Hepatic stellate cell (primary cell): ENCODE data around the gene PALS1.
"Not testable (repeated sequence)": the region's sequence is repeated elsewhere in the genome, so short reads cannot be mapped to it uniquely, and the experiment has no call there.

Source experiments
- DNase-seq: peaks from one replicate; pipeline ENCODE4 v3.0.0; 2011; ENCODE audit warnings: low spot score

Gene PALS1

DNA sequence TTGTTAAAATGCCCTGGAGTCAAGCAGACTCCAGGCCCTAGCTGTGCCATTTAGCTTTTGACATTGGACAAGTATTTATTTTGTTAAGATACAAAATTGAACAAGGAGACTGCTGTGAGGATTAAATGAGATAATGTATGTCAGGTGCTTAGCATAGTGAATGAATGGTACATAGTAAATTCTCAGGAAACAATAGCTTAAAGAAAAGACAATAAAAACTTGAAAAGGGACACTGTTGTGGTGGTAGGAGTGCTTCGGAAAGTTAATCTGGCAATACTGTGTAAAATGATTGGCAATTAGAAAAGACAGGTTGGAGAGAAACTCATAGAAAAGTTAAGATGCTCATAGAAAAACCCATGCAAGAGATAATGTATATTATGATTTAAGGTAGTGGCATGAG lies 19.7 kb downstream of the PALS1 start:
- no peak for DNase-seq

DNA sequence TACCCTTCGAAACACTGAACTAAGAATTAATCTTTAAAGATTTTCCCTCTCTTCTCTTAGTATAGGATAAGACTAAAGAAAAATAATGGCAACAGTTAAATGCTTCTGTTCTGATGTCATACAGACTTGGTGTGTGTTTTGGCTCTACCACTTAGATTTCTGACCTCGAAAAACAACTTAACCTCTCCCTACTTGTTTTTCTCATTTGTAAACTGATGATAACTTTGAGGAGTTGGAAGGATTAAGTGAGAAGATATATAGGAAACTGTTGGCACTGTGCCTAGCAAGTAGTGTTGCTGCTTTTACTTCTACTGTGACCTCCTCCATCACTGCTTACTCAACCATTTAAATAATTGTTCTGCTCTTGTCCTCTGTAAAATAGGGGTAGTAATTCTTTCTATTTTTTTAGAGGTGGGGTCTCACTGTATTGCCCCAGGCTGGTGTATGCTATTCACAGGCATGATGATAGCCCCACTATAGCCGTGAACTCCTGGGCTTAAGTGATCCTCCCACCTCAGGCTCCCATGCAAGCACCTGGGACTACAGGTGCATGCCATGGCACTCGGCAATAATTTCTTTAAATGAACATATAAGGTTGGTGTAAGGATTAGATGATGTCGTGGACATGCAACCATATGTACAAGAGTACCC lies 22.4 kb downstream of the PALS1 start:
- peak; percentile 11 for DNase-seq

DNA sequence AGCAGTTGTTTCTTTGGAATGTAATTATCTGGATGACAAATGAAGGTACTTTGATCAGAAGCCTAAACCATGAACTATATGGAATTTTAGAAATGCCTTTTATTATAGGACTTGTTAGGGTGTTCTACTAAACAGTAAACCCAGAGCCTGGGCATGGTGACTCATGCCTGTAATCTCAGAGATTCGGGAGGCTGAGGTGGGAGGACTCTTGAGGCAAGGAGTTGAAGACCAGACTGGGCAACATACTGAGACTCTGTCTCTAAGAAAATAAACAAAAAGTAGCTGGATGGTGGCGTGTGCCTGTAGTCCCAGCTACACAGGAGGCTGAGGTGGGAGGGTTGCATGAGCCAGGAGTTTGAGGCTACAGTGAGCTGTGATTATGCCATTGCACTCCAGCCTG lies 23.9 kb downstream of the PALS1 start:
- no peak for DNase-seq

DNA sequence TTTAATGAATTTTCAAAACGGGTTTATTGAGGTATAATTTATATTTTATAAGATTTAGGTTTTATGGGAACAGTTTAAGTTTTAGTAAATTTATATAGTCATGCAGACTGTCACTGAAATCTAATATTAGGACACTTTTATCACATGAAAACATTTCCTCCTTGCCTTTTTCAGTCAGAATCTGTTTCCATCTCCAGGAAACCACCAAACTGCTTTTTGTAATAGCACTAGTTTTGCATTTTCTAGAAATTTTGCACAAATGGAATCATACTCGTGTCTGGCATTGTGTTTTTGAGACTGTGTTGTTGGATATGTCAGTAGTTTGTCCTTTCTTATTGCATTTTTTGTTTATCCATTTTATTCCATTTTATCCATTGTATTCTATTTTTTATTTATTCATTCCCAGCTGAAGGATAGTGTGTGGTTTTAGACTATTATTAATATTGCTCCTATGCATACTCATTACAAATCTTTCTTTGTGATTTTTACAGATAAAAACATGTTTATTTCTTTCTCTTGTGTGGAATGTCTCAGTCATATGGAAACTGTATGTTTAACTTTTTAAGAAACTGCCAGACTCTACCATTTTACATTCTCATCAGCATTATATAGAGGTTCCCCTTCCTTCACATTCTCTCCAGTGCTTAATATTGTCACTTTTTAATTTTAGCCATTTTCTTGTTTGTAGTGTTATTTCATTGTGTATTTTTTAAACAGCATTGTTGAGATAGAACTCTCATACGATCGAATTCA lies 26.5 kb downstream of the PALS1 start:
- DNase-seq, result no peak

DNA sequence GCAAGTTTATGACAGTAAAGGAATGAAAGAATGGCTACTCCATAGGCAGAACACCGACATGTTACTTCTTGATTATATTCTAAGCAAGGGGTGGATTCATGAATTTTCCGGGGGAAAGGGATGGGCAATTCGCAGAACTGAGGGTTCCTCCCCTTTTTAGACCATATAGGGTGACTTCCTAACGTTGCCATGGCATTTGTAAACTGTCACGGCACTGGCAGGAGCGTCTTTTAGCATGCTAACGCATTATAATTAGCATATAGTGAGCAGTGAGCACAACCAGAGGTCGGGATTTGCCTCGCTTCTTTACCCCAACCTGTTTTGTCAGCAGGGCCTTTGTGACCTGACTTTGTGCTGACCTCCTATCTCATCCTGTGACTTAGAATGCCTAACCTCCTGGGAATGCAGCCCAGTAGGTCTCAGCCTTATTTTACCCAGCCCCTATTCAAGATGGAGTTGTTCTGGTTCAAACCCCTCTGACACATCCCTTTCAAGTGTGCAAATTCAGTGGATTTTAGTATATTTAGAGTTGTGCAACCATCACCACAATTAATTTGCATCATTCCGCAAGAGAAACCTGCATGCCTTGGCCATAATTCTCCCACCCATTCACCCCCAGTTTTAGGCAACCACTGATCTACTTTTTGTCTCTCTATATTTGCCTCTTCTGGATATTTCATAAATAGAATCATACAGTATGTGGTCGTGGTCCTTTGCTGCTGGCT lies 27.4 kb downstream of the PALS1 start:
- no peak for DNase-seq

DNA sequence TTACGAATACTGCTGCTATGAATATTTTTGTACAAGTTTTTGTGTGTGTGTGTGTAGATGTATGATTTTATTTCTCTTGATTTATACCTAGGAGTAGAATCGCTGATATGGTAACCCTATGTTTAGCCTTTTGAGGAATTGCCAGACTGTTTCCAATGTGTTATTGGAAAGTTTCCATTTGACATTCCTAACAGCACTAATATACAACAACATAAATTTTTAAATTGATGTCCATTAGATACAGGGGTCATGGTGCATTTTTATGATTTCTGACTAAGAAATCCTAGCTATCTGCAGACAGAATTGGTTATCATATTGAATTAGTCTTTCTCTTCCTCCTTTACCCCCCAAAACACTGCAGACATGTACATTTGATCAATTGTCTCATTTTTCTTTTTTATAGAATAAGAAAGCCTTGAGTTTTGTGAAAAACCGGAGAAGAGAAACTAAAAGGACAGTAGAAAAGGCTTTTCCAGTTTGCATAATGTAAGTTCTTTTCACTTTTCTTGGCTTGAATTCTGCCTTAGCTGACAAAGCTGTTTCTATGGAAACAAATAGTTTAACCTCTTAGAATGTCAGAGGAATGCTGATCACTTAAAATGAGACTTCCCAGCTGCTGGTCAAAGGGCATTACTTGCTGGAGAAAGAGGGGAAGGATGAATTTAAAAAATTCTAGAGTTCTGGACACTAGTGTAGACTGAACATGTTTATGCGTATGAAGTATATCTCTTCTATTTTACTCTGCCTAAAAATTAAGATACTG lies 28.2 kb downstream of the PALS1 start:
- peak; percentile 72 for DNase-seq

DNA sequence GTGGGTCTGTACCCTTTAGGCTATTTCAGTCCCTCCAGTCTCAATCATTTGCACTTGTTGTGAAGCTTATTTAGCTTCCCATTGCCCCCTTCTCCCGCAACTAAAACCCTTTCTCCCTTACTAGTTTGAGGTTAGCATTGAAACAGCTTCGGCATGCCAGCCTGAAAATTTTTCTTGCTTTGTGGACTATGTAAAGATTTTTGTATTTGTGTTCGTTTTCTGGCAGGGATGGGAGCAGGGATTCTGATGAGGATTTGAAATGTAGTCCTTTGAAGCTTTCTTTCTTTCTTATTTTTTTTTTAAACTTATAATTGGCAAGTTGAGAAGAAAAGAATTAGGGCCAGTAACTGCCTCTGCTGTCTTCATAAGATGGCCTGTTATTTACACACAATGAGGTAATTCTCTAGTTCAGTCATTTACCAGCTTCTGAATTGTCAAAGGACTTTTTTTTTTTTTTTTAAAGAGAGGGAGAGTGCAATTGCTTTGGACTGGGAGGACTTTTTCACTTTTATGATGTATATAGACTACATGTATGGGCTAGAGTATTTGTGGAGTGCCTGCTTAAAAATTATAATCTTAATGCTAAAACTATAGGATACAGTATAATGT lies 29.0 kb downstream of the PALS1 start:
- no peak for DNase-seq

DNA sequence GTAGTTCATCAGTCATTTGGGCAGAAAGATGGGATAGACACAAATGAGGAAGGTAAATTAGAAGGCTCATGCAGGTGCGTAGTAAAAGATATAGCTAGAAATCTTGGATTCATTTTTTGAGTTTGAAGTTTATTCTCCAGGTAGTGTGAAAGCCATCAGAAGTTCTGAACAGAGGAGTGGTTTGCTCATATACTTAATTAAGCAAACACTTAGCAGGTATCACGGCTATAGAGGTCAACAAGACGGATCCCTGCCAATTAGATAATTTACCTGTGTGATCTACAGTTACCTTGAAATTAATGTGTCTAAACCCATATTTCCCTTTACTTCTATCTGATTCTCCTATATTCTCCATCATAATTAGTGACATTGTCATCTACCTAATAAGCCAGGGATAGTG lies 29.7 kb downstream of the PALS1 start:
- DNase-seq, result no peak

DNA sequence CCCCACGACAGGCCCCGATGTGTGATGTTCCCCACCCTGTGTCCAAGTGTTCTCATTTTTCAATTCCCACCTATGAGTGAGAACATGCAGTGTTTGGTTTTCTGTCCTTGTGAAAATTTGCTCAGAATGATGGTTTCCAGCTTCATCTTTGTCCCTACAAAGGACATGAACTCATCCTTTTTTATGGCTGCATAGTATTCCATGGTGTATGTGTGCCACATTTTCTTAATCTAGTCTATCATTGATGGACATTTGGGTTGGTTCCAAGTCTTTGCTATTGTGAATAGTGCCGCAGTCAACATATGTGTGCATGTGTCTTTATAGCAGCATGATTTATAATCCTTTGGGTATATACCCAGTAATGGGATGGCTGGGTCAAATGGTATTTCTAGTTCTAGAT lies 32.0 kb downstream of the PALS1 start:
- DNase-seq, result not testable (repeated sequence)

DNA sequence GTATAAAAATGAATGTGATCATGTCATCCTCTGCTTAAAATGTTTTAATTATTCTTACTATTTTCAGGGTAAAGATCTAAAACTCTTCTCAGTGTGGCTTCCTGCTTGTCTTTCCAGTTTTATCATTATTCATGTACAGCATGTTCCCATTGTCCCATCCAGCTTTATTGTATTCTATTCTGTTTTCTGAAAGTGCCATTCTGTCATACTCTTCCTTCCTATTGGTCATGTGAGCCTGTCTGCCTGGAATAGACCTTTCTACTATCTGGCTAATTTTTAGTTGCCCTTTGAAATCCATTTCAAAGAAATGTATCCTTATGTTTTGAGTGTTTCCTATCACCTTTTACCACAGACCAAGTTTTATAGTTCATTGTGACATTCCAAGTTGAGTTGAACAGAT lies 34.9 kb downstream of the PALS1 start:
- no peak for DNase-seq

DNA sequence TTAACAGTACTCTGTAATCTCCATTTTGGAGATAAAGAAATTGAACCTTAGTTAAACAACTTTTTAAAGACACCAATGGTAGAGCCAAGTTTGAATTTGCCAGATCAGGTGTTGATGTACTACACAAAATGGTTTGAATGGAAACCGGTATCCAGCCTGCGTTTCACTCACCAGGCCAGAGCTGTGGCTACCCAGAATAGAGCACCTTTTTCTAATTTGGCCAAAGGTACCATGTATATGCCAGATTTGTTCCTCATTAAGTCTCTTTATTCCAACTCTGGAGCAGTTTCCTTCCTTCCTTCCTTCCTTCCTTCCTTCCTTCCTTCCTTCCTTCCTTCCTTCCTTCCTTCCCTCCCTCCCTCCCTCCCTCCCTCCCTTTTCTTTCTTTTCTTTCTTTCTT lies 39.3 kb downstream of the PALS1 start:
- DNase-seq, result no peak

DNA sequence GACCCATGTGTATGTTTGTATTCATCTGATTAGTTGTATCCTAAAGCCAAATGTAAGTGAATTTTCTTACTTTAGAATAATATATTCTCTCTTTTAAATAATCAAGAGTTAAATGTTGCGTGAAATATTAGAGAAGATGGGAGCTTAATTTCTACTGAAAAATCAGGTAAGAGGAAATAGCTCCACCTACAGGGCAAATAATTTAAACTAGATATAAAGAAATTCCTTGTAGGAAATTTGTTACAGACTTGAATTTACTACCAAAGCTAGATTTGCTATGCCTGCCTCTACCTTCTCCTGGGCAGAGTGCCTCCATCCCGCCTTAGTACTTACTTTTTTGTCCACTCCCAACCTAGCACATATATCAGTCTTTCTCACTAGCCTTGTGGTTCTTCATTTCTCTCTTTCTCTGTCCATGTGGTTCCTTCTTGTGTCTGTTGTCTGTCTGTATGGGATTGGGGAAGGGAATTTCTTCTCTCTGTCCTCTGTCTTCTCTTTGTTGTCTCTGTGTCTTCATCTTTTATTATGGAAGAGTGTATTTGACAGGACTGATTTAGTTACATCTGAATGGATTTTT lies 44.7 kb downstream of the PALS1 start:
- DNase-seq, result peak; percentile 6
